Urothelium cell line (cell line): ENCODE data around the gene GOLT1A.

Experiments
- DNase-seq: peaks from one replicate; pipeline ENCODE4 v3.0.0; 2011; ENCODE audit warnings: low spot score, mixed read lengths
- FAIRE-seq: peaks from 2 replicates; lab custom pipeline; 2011; peaks lifted over from hg19 to GRCh38; lab: Jason Lieb, UNC

Gene GOLT1A

GRCh38 chr1:204194771-204195170 lies 19.0 kb downstream of the GOLT1A start:
- no peak for FAIRE-seq
- DNase-seq = no peak

DNA sequence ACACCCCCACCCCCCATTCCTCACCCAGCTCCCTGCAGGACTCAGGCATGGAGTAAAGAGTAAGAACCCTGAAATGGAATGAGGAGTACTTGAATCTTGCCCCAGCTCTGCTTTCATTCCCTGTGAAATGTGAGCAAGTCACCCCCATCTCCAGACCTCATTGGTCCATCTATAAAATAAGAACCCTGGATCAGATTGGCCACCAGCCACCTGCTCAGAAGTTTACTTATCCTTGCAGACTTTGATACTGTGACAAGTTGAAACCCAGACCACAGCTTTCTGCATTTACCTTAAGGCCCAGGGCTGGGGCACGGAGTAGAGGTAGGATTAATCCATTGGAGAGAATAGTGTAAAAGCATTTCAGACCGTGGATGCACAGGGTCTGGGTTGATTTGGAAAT lies 19.7 kb downstream of the GOLT1A start:
- FAIRE-seq (no peak), DNase-seq (no peak)

- no peak for FAIRE-seq
Observed at GRCh38 chr1:204192589-204193352, 21.0 kb downstream of the GOLT1A start.

DNA sequence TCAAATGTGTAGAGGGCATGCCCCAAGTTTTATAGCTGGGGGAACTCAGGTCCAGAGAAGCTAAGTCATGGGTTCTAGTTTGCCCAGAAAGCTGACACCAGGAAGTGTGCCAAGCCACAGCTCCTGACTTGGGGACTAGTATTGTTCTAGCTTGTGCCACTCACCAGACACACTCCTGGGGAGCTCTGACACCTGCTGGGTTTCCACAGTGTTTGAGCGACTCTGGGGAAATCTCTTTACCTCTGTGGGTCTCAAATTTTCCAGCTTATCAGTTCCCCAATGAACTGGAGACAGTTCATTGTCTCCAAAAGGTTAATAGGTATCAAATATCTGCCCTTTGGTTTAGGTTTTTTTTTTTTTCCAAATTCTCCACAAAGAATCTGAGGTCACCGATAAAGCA lies 21.7 kb downstream of the GOLT1A start:
- no peak for FAIRE-seq
- no peak for DNase-seq

More at GRCh38 chr1:204192589-204193352, 21.0 kb downstream of the GOLT1A start:
- no peak for DNase-seq

- no peak for DNase-seq
- no peak for FAIRE-seq
Observed at GRCh38 chr1:204191456-204191855, 22.3 kb downstream of the GOLT1A start.

DNA sequence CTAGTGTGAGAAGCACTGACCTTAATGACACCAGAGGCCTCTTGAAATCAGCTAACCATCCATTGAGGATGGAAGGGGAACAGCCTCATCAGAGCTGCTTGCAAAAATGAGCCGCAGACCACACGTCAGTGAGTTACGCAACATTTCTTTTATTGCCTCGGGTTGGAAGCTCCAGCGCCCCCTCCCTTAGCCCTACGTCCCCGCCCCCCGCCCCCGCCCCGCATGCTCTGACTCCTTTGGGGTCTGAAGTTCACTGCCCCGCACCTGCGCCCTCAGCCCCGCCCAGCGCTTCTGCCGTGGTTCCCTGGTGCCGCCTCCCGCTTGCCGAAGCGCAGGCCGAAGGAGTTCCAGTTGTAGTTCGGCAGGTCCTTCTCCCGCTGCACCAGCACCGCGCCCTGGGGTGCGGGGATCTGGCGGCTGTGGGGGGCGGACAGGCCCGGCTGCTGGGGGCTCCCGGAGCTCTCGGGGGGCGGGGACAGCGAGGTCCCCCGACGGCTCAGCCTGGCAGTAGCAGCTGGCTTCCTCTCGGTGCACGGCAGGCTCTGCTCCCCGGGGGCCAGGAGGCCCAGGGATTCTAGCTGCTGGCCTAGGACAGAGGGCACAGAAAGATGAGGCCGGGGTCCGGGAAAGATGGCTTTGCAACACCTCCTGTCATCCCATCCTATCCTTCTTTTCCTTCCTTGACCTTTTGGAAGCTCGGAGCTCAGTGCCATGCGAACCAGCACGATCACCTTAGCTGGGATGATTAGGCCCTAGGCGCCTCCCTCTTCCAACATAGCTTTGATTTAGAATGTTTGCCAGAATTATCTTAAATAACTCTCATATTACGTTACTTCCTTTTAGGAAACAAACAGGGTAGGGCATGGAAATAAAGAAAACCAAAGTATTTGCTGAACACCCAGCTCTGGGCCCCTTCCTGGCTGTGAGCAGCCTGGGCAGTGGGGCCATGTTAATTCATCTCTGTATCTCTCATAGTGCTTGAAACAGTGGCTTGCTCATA lies 23.3 kb downstream of the GOLT1A start:
- no peak for FAIRE-seq
- no peak for DNase-seq

DNA sequence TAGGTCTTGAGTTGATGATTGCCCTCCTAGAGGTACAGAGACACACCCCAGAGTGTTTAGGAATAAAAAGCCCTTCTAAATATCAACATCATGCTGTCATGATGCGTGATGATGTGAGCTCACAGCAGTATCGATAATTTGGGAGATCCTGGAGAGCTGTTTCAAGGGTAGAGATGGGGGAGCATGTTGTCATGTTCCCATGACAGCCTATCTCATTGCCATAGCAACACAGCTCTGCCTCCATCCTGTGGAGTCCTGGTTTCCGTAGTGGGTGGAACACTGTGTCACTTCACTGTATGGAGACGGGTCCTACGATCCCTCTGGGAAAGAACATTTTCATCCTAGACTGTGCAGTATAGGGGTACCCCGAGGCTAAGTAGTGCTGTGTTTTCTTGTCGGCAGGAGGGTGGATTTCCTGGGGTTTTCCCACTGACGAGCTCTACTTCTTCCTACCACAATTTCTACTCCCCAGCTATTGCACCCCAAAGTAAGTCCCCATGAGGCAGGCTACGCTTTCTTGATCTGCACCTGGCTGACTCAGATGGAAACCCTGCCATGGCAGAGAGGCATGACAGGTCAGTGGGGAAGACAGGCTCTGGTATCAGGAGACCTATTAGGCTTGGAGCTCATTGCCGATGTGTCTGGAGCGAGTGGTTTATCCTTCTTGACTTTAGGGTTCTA lies 24.7 kb downstream of the GOLT1A start:
- no peak for FAIRE-seq
- no peak for DNase-seq

GRCh38 chr1:204186597-204186996 lies 27.2 kb downstream of the GOLT1A start:
- DNase-seq = no peak
- no peak for FAIRE-seq

- FAIRE-seq = no peak
- DNase-seq = no peak
Observed at GRCh38 chr1:204181116-204181515, 32.7 kb downstream of the GOLT1A start.

- no peak for FAIRE-seq
- no peak for DNase-seq
Observed at GRCh38 chr1:204180133-204180532, 33.7 kb downstream of the GOLT1A start.

DNA sequence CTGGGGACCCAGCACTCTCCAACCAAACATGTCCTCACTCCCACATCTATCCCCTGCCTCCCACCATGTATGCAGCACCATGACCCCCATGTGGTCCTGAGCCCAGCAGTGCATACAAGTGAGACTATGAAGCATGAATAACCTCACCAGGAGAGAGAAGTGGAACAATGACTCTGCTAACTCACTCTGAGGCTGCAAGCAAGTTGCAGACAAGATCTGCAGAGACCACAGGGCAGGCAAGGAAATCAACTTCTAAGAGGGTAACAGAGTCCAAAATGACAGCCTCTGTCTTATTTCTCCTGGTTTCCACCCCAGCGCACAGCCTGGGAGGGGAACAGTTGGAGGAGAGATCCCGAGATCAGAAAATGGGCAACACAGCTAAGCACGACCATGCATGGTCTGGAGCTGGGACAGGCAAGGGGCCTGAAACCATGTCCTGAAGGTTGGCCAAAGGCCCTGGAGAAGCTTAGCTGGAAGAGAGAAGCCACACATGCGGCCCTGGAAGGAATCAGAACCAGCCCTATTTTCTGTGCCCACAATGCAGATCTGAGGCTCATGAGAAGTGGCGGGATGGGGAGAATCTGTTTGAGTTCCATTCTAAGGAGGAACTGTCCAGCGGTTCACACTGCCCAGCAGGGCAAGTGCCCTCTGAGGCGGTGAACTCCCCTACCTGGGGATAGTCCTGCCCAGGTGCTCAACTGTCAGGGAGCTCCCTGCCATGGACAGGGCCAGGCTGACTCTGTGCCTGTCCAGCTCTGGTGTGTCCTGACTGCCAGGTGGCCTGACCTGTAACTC lies 35.1 kb downstream of the GOLT1A start:
- DNase-seq (no peak), FAIRE-seq (no peak)

DNA sequence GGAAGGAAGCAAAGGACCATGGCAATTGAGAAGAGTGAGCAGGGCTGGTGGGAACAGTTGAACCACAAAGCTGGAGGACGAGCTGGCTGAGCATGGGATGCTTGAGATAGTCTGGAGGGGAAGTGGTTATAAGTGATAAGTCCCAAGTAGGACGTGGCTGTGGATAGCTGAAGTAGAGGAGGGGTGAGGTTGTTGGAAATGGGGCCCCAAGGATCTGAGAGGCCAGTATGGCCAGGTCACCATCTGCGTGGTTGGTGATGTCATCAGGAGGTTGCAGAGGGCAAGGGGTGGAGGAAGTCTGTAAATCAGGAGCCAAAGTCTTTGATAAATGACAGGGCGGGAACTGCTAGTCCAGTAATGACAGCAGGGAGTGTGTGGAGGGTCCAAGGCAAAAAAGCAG lies 36.7 kb downstream of the GOLT1A start:
- DNase-seq (no peak), FAIRE-seq (peak; percentile 5)

DNA sequence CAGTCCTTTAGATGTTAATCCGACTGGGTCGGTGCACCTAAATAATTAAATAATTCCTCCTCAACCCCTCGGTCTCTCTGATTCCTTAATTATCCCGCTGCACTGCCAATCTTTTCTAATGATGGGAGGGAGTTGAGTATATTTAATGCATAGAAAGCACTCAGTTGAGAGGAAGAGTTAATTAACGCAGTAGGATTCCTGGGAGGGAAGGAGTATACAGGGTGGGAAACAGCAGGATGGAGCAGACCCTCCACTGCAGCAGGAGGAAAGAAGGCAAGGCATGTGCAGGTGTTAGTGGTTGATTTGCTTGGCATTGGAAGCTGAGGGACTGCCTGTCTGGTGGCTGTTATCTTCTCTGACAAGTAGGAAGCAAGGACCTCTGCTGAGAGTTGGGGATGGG lies 37.7 kb downstream of the GOLT1A start:
- no peak for FAIRE-seq
- no peak for DNase-seq

GRCh38 chr1:204174958-204175357 lies 38.8 kb downstream of the GOLT1A start:
- DNase-seq = no peak
- no peak for FAIRE-seq

DNA sequence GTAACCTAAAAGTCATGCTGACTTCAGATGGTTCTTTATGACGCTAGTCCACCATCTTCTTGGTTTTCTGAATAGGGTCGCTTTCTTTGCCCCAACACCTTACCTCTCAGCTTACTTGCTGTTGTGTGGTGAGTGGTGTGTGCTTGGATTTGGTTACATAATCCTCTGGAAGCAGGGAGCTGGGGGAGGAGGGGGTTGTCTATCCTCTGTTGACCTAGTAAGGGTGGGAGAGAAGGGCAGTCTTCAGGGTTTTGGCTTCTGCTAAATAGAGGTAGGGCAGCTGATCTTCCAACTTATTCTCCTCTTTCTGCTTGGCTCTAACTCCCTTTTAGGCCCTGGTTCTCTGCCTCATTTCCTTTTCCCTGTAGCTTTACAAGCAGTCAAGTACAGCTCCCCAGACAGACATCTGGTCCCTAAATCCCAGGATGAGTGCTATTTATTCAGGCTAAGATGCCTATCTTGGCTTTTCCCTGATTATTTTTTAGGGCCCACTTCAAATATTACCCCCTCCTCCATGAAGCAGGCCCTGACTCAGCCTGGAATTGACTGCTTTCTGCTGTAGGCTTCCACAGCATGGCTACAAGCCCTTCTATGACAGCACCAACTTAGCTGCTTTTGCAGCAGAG lies 41.3 kb downstream of the GOLT1A start:
- DNase-seq (no peak), FAIRE-seq (no peak)

DNA sequence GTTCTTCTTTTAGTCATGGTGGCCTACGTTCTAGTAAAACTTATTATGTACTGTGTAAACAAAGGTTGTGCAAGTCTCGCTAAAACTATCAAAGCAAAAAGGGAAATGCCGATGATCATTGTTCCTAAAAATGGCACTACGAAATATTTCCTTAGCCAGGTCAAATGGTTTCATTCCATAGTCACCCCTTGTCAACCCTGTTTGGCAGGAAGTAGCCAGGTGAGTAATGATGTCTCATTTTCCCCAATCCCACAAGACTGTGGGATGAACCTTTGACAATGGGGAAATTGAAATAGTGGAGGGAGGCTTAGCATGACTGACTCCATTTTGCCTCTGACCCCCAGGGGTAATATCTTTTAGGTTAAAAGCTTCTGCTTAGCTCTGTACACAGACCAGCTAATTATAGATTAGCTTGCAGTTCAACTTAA lies 42.0 kb downstream of the GOLT1A start:
- FAIRE-seq = peak; percentile 86

GRCh38 chr1:204170494-204171155 lies 43.2 kb downstream of the GOLT1A start:
- no peak for DNase-seq
- FAIRE-seq = no peak

More for the DNA sequence above, 42.0 kb downstream of the GOLT1A start:
- DNase-seq = peak; percentile 68

DNA sequence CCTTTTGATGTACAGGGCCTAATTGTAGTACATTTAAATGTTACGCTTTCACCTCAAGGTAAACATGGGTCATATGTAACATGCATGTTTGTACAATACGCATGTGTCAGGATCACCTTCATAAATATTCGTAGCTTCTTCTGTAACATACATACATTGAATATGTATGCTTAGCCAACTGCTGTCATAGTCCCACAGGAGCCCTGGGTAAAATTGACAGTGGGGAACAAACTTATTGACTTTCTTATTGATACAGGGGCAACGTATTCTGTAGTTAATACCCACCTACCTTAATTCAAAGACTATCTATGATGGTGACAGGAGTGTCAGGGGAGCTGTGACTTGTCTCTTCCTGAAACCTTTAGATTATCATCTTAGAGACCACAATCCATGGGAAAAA lies 43.9 kb downstream of the GOLT1A start:
- DNase-seq (no peak), FAIRE-seq (no peak)

GRCh38 chr1:204167730-204168129 lies 46.1 kb downstream of the GOLT1A start:
- no peak for FAIRE-seq
- no peak for DNase-seq
